ENCODE results near the gene MACROD2. TPM values are rescaled to one million over a fixed set of nuclear protein-coding genes. Genes with fewer than 3 reads are reported as not detected.

The MACROD2 gene
- total RNA-seq, 1 experiment from 2014 or later = 3.7 TPM

DNA sequence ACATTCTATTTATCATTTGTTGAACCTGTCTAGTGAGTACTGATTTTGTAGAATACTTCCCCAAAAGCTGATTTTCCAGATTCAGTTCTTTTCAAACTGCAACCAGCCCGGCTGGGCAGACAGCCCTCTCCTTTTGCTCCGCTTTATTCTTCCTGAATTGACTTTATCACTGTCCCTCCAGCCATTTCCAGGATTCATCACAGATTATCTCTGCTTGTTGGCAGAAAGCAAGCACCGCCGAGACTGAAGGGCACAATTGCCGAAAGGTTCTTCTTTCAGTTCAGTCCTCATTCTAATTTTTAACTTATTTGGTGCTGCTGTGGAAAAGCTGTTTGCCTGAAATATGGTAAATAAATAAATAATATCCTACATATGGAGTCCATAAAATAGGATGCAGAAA is 711.2 kb downstream of the MACROD2 start:
- no TSS peak for BruUV-seq (replicated peaks)
- no peak for ATAC-seq
- RAD21 ChIA-PET (ENCODE audit: low non-redundant PET in 1 of 2, low total read pairs in 2 of 2, uncharacterized antibody in 2 of 2, unreplicated experiment in 2 of 2) = no interaction called here

More for the DNA sequence above, 711.2 kb downstream of the MACROD2 start:
- H3K4me1 ChIP-seq (ENCODE audit: control insufficient read depth in 1 of 2, insufficient read depth in 2 of 2, low read length in 2 of 2) = no peaks in the 10 kb centered on the region
- H3K4me2 ChIP-seq (ENCODE audit: low read length) = no peak overlapping the region
- no peaks in the 10 kb centered on the region for H3K36me3 ChIP-seq (ENCODE audit: control insufficient read depth in 1 of 2, insufficient read depth in 2 of 2, low read length in 2 of 2)
- H3K79me2 ChIP-seq (ENCODE audit: insufficient read depth, low read length) = no peaks in the 10 kb centered on the region
- no peaks in the 10 kb centered on the region for H3K9me2 ChIP-seq (ENCODE audit: insufficient read depth)
- H3K9ac ChIP-seq (ENCODE audit: low read length) = no peak overlapping the region
- ChIA-PET POLR2A (no interaction called here), CTCF (no interaction called here)
- H3K9me3 ChIP-seq (ENCODE audit: control insufficient read depth in 1 of 2, insufficient read depth in 1 of 2, low read depth in 1 of 2, low read length in 2 of 2) = no peaks in the 10 kb centered on the region
- no peaks in the 10 kb centered on the region for H4K20me1 ChIP-seq (ENCODE audit: insufficient read depth)
- no peak for DNase-seq (ENCODE audit: low read depth, low spot score)
- intact Hi-C loops (cut with micrococcal nuclease) = no loop called here
- no peak overlapping the region for H3K27ac ChIP-seq (ENCODE audit: low read depth, low read length)
- TF ChIP-seq, protein P1, sequence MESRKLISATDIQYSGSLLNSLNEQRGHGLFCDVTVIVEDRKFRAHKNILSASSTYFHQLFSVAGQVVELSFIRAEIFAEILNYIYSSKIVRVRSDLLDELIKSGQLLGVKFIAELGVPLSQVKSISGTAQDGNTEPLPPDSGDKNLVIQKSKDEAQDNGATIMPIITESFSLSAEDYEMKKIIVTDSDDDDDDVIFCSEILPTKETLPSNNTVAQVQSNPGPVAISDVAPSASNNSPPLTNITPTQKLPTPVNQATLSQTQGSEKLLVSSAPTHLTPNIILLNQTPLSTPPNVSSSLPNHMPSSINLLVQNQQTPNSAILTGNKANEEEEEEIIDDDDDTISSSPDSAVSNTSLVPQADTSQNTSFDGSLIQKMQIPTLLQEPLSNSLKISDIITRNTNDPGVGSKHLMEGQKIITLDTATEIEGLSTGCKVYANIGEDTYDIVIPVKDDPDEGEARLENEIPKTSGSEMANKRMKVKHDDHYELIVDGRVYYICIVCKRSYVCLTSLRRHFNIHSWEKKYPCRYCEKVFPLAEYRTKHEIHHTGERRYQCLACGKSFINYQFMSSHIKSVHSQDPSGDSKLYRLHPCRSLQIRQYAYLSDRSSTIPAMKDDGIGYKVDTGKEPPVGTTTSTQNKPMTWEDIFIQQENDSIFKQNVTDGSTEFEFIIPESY (IDR thresholded peaks at IDR 0.05; ENCODE audit: extremely low read depth, insufficient replicate concordance, low read length) = no peak
- TF ChIP-seq CTCF (IDR thresholded peaks at IDR 0.05 in 2 of 3, conservative IDR thresholded peaks at IDR 0.05 in 1 of 3; ENCODE audit: borderline replicate concordance in 1 of 3, insufficient read depth in 1 of 3, low read depth in 2 of 3, low read length in 2 of 3) (no peak), YY1 (IDR thresholded peaks at IDR 0.05; ENCODE audit: extremely low read depth, insufficient replicate concordance, low read depth, low read length) (no peak), CEBPB (IDR thresholded peaks at IDR 0.05; ENCODE audit: low read depth) (no peak), EZH2 (IDR thresholded peaks at IDR 0.05) (no peak), CBX3 (IDR thresholded peaks at IDR 0.05; ENCODE audit: low read depth) (no peak), ELF1 (IDR thresholded peaks at IDR 0.05; ENCODE audit: borderline replicate concordance, low read depth) (no peak), TCF7L2 (IDR thresholded peaks at IDR 0.05; ENCODE audit: borderline replicate concordance, extremely low read depth, insufficient read depth, insufficient read length) (no peak), SIN3A (IDR thresholded peaks at IDR 0.05; ENCODE audit: low read depth) (no peak), EZH2phosphoT487 (IDR thresholded peaks at IDR 0.05; ENCODE audit: borderline replicate concordance) (no peak), RAD21 (IDR thresholded peaks at IDR 0.05; ENCODE audit: low read depth) (no peak), EGR1 (IDR thresholded peaks at IDR 0.05; ENCODE audit: low read depth) (no peak), SRF (IDR thresholded peaks at IDR 0.05; ENCODE audit: low read depth) (no peak), FOSL1 (IDR thresholded peaks at IDR 0.05; ENCODE audit: low read depth) (no peak)
- TF ChIP-seq, protein P2, sequence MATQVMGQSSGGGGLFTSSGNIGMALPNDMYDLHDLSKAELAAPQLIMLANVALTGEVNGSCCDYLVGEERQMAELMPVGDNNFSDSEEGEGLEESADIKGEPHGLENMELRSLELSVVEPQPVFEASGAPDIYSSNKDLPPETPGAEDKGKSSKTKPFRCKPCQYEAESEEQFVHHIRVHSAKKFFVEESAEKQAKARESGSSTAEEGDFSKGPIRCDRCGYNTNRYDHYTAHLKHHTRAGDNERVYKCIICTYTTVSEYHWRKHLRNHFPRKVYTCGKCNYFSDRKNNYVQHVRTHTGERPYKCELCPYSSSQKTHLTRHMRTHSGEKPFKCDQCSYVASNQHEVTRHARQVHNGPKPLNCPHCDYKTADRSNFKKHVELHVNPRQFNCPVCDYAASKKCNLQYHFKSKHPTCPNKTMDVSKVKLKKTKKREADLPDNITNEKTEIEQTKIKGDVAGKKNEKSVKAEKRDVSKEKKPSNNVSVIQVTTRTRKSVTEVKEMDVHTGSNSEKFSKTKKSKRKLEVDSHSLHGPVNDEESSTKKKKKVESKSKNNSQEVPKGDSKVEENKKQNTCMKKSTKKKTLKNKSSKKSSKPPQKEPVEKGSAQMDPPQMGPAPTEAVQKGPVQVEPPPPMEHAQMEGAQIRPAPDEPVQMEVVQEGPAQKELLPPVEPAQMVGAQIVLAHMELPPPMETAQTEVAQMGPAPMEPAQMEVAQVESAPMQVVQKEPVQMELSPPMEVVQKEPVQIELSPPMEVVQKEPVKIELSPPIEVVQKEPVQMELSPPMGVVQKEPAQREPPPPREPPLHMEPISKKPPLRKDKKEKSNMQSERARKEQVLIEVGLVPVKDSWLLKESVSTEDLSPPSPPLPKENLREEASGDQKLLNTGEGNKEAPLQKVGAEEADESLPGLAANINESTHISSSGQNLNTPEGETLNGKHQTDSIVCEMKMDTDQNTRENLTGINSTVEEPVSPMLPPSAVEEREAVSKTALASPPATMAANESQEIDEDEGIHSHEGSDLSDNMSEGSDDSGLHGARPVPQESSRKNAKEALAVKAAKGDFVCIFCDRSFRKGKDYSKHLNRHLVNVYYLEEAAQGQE (IDR thresholded peaks at IDR 0.05; ENCODE audit: low read depth) = no peak
- H2AFZ ChIP-seq (ENCODE audit: low read depth, low read length, poor library complexity, severe bottlenecking) = no peak overlapping the region
- H3K4me3 ChIP-seq (replicated peaks in 1 of 2; ENCODE audit: low read depth in 1 of 2, low read length in 2 of 2) = no peak overlapping the region
- no peaks in the 10 kb centered on the region for H3K27me3 ChIP-seq (ENCODE audit: insufficient read depth, low read length)

Measured in HCT116 (cell line).